ENCODE data around the gene PKN2. TPM values are rescaled to one million over a fixed set of nuclear protein-coding genes. Genes with fewer than 3 reads are reported as not detected.
"Not testable (repeated sequence)": the region's sequence is repeated elsewhere in the genome, so short reads cannot be mapped to it uniquely, and the experiment has no call there.

Gene PKN2
- total and polyA plus RNA-seq, 9 of the 15 experiments (the other 6 are each of a cell fraction or from before 2014, with no cell fraction given), result 4.5 to 25.3 (median 19.2) TPM

DNA sequence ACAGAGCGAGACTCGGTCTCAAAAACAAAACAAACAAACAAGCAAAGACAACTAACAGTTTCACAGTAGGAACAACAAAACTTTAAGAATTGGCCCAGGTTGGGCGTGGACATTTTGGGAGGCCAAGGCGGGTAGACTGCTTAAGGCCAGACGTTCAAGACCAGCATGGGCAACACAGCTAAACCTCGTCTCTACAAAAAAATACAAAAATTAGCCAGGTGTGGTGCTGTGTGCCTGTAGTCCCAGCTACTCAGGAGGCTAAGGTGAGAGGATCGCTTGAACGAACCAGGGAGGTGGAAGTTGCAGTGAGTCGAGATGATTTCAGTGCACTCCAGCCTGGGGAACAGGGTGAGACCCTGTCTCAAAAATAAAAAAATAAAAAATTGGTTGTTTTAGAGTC is 193.8 kb downstream of the PKN2 start (continued):
- TF ChIP-seq TOE1 (IDR thresholded peaks at IDR 0.05; ENCODE audit: borderline replicate concordance) (no peak), TOE1 (CRISPR knock-in tag; IDR thresholded peaks at IDR 0.05; ENCODE audit: borderline replicate concordance, low read depth) (no peak)

- H3K27me3 ChIP-seq (ENCODE audit: control insufficient read depth in 2 of 2, insufficient read depth in 2 of 2, low read length in 2 of 2), result no peaks in the 10 kb centered on the region
- no TSS peak for BruUV-seq (replicated peaks)
- ChIA-PET CTCF (ENCODE audit: low intra/inter-chr PET ratio) (no interaction called here), POLR2A (interaction anchor here (0.6 to 2.1 kb wide), 3 partner anchors 12 to 31 kb away, joined by 3 to 10 read pairs (median 5); no protein-coding TSS in a partner anchor)
- no peaks in the 10 kb centered on the region for H3K9me3 ChIP-seq (replicated peaks; ENCODE audit: control insufficient read depth, insufficient read depth, low read depth, low read length)
- FAIRE-seq (no peak), DNase-seq (ENCODE audit: extremely low read depth in 1 of 4, low spot score in 3 of 4) (no peak), ATAC-seq (no peak)
- H3K9me1 ChIP-seq (ENCODE audit: control insufficient read depth, insufficient read depth, low read length), result no peaks in the 10 kb centered on the region
- H4K20me1 ChIP-seq (replicated peaks; ENCODE audit: control insufficient read depth, insufficient read depth, low read length), result peaks cover 3% of the 10 kb centered on the region; the same call in 1 of the 2 replicates
- TF ChIP-seq SUPT5H (IDR thresholded peaks at IDR 0.05) (no peak), NFRKB (IDR thresholded peaks at IDR 0.05; ENCODE audit: low read depth) (no peak), ZEB2 (IDR thresholded peaks at IDR 0.05) (no peak), ZNF3 (CRISPR knock-in tag; IDR thresholded peaks at IDR 0.05) (no peak), THAP7 (CRISPR knock-in tag; IDR thresholded peaks at IDR 0.05) (no peak), MNT (conservative IDR thresholded peaks at IDR 0.05) (no peak), ZNF780A (CRISPR knock-in tag; IDR thresholded peaks at IDR 0.05) (no peak), FOXJ3 (CRISPR knock-in tag; IDR thresholded peaks at IDR 0.05) (no peak), YBX1 (IDR thresholded peaks at IDR 0.05) (no peak), NFE2L1 (tag; IDR thresholded peaks at IDR 0.05; ENCODE audit: borderline replicate concordance, low read depth) (no peak)
- H3K9ac ChIP-seq (ENCODE audit: insufficient read depth in 1 of 2, low read depth in 2 of 2, low read length in 2 of 2), result no peak overlapping the region
- no peak overlapping the region for H3K4me3 ChIP-seq
- H3K27ac ChIP-seq (ENCODE audit: extremely low read depth, low read depth, low read length), result no peak overlapping the region
- WGBS (ENCODE audit: insufficient coverage, low coverage, missing lambda C conversion rate), result 58% methylated on average over 4 of the region's 4 CpGs
- no peak overlapping the region for H3K4me2 ChIP-seq (ENCODE audit: insufficient read depth, low read length)
- peaks cover 44% of the 10 kb centered on the region; the same call in 2 of the 3 replicates for H3K36me3 ChIP-seq (ENCODE audit: control insufficient read depth, insufficient read depth, low read length)
- intact Hi-C loops (cut with micrococcal nuclease) (loop anchor here (5.0 to 10.0 kb wide), 2 partner anchors 141 to 694 kb away; no protein-coding TSS in a partner anchor), in situ Hi-C loops (cut with MboI) (no loop called here)
- H2AFZ ChIP-seq (ENCODE audit: low read depth, low read length), result no peak overlapping the region
- peaks cover 34% of the 10 kb centered on the region for H3K79me2 ChIP-seq (ENCODE audit: control insufficient read depth, insufficient read depth, low read length)
- no peaks in the 10 kb centered on the region; a peak in 1 of 5 replicates for H3K4me1 ChIP-seq (replicated peaks in 1 of 2; ENCODE audit: control insufficient read depth in 2 of 2, insufficient read depth in 2 of 2, low read length in 2 of 2)
These were observed 194.7 kb downstream of the PKN2 start for GRCh38 chr1:88878731-88879130.

DNA sequence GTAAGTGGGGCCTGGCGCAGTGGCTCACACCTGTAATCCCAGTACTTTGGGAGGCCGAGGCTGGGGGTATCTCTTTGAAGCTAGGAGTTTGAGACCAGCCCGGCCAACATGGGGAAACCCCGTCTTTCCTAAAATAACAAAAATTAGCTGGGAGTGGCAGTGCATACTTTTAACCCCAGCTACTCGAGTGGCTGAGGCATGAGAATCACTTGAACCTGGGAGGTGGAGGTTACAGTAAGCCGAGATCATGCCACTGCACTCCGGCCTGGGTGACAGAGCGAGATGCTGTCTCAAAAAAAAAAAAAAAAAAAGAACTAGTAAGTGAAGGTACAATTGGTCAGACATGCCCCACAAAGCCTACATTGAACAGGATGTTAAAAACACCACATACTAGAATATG is 196.6 kb downstream of the PKN2 start:
- H3K9me3 ChIP-seq (replicated peaks; ENCODE audit: control insufficient read depth, insufficient read depth, low read depth, low read length); intact Hi-C loops (cut with micrococcal nuclease); H3K4me3 ChIP-seq; H3K9ac ChIP-seq (ENCODE audit: insufficient read depth in 1 of 2, low read depth in 2 of 2, low read length in 2 of 2); H3K4me2 ChIP-seq (ENCODE audit: insufficient read depth, low read length); H3K27me3 ChIP-seq (ENCODE audit: control insufficient read depth in 2 of 2, insufficient read depth in 2 of 2, low read length in 2 of 2); H3K9me1 ChIP-seq (ENCODE audit: control insufficient read depth, insufficient read depth, low read length); ATAC-seq; CTCF ChIA-PET (ENCODE audit: low intra/inter-chr PET ratio); in situ Hi-C loops (cut with MboI); H3K4me1 ChIP-seq (replicated peaks in 1 of 2; ENCODE audit: control insufficient read depth in 2 of 2, insufficient read depth in 2 of 2, low read length in 2 of 2); H4K20me1 ChIP-seq (replicated peaks; ENCODE audit: control insufficient read depth, insufficient read depth, low read length); H2AFZ ChIP-seq (ENCODE audit: low read depth, low read length); H3K27ac ChIP-seq (ENCODE audit: extremely low read depth, low read depth, low read length); FAIRE-seq; DNase-seq (ENCODE audit: extremely low read depth in 1 of 4, low spot score in 3 of 4); BruUV-seq (replicated peaks): not testable (repeated sequence)
- Histone ChIP-seq H3K36me3 (ENCODE audit: control insufficient read depth, insufficient read depth, low read length) (peaks cover 57% of the 10 kb centered on the region), H3K79me2 (ENCODE audit: control insufficient read depth, insufficient read depth, low read length) (peaks cover 16% of the 10 kb centered on the region)
- POLR2A ChIA-PET, result interaction anchor here (0.7 to 1.4 kb wide), 3 partner anchors 10 to 1062 kb away, joined by 3 to 7 read pairs (median 4); partner anchors contain the start of gene GTF2B
- 94% methylated on average over 6 of the region's 8 CpGs for WGBS (ENCODE audit: insufficient coverage, low coverage, missing lambda C conversion rate)

Data from K562 (cell line).